Cerebellar cortex (tissue), 1 donor: ENCODE results near the gene GNL2.
A peak's percentile ranks its signal among the peaks of the same experiment; 100 is the strongest.
"Not testable (repeated sequence)": the region's sequence is repeated elsewhere in the genome, so short reads cannot be mapped to it uniquely, and the experiment has no call there.

Source experiments
- DNase-seq: peaks from one replicate; pipeline ENCODE4 v3.0.0-alpha.2; 2015; ENCODE audit warnings: low spot score

Gene GNL2

GRCh38 chr1:37606481-37607263 lies 10.9 kb upstream of the GNL2 start:
- no peak for DNase-seq

- DNase-seq: no peak
Observed at GRCh38 chr1:37605806-37606474, 10.2 kb upstream of the GNL2 start.

- DNase-seq: no peak
Observed at GRCh38 chr1:37605061-37605650, 9.4 kb upstream of the GNL2 start.

- DNase-seq: peak; percentile 46
Observed at GRCh38 chr1:37602750-37603694, 7.3 kb upstream of the GNL2 start.

GRCh38 chr1:37601441-37601840 lies 5.7 kb upstream of the GNL2 start:
- no peak for DNase-seq

- no peak for DNase-seq
Observed at GRCh38 chr1:37599940-37600339, 4.2 kb upstream of the GNL2 start.

- no peak for DNase-seq
Observed at GRCh38 chr1:37596182-37596667, 488 bp upstream of the GNL2 start.

GRCh38 chr1:37593726-37594125 lies 2.0 kb downstream of the GNL2 start:
- DNase-seq: no peak

- DNase-seq: no peak
Observed at GRCh38 chr1:37588939-37589338, 6.8 kb downstream of the GNL2 start.

GRCh38 chr1:37584544-37584943 lies 11.2 kb downstream of the GNL2 start:
- not testable (repeated sequence) for DNase-seq

- no peak for DNase-seq
Observed at GRCh38 chr1:37575692-37576091, 20.0 kb downstream of the GNL2 start.

- DNase-seq: no peak
Observed at GRCh38 chr1:37574834-37575480, 20.8 kb downstream of the GNL2 start.

- no peak for DNase-seq
Observed at GRCh38 chr1:37570528-37571334, 25.0 kb downstream of the GNL2 start.

GRCh38 chr1:37567023-37567422 lies 28.7 kb downstream of the GNL2 start:
- no peak for DNase-seq

- no peak for DNase-seq
Observed at GRCh38 chr1:37564892-37565291, 30.8 kb downstream of the GNL2 start.

- DNase-seq: no peak
Observed at GRCh38 chr1:37562984-37563383, 32.8 kb downstream of the GNL2 start.

GRCh38 chr1:37561133-37562132 lies 34.3 kb downstream of the GNL2 start:
- no peak for DNase-seq

GRCh38 chr1:37560401-37561132 lies 35.2 kb downstream of the GNL2 start:
- no peak for DNase-seq
